A549 (cell line): ENCODE data around the gene SEZ6L2. TPM values are rescaled to one million over a fixed set of nuclear protein-coding genes. Genes with fewer than 3 reads are reported as not detected.

Experiments used
- ATAC-seq, 2 experiments: fragments of 200-7000 bp in 1 of 2; fragments of >200 bp in 1 of 2; cut with Nextera tagmentation in 1 of 2; cut with Tn5 transposase in 1 of 2; 3 replicates each; pipeline versions ENCODE4 v1.8.0 to v1.9.1; 2018 to 2020; ENCODE audit warnings: mild to moderate bottlenecking in 1 of 2, moderate library complexity in 1 of 2
- CTCF ChIA-PET: fragments of 300-600 bp; sonication (Branson Sonifier 250); formaldehyde crosslinking; extraction: SDS; loops from one replicate; lab custom pipeline; 2021; ENCODE audit warnings: antibody characterized with exemption, inconsistent platforms; lab: Yijun Ruan, JAX
- POLR2A ChIA-PET: fragments of 350-600 bp; formaldehyde crosslinking; extraction: SDS; loops from one replicate; lab custom pipeline; 2021; ENCODE audit warnings: antibody characterized with exemption, inconsistent platforms; lab: Yijun Ruan, JAX
- DNase-seq, 2 experiments: peaks; one replicate each; pipeline versions ENCODE4 v3.0.0 to v3.0.0-alpha.2; 2011 to 2016; ENCODE audit warnings: low read depth in 1 of 2, low spot score in 1 of 2
- FAIRE-seq: peaks from 2 replicates; lab custom pipeline; 2011; peaks lifted over from hg19 to GRCh38; lab: Jason Lieb, UNC
- H3K27ac ChIP-seq, 2 experiments: fragments of >200 bp; sonication (Bioruptor Twin); formaldehyde crosslinking; 3 replicates each; pipeline ENCODE4 v1.5.1; 2016 to 2017
- H3K4me1 ChIP-seq: fragments of >200 bp; sonication (Bioruptor Twin); formaldehyde crosslinking; 3 replicates; pipeline ENCODE4 v1.6.1; 2016
- H3K4me2 ChIP-seq: fragments of >200 bp; sonication (Bioruptor Twin); formaldehyde crosslinking; 3 replicates; pipeline ENCODE4 v1.6.1; 2016
- H3K4me3 ChIP-seq: fragments of >200 bp; sonication (Bioruptor Twin); formaldehyde crosslinking; 3 replicates; pipeline ENCODE4 v1.5.1; 2016
- H3K9me3 ChIP-seq: fragments of >200 bp; sonication (Bioruptor Twin); formaldehyde crosslinking; 3 replicates; pipeline ENCODE4 v1.6.1; 2016
- CBX2 ChIP-seq: fragments of 200-600 bp; sonication (generic); IDR thresholded peaks from 2 replicates; pipeline ENCODE4 v1.6.1; 2016; ENCODE audit warnings: low read depth, mild to moderate bottlenecking, borderline replicate concordance
- CEBPB ChIP-seq, 2 experiments: fragments of >200 bp in 1 of 2; sonication (Bioruptor Twin) in 1 of 2; formaldehyde crosslinking in 1 of 2; IDR thresholded peaks; 2 replicates each; pipeline ENCODE4 v1.6.1; 2012 to 2016
- CHD4 ChIP-seq: fragments of 200-600 bp; sonication (generic); IDR thresholded peaks from 2 replicates; pipeline ENCODE4 v1.6.1; 2016; ENCODE audit warnings: antibody characterized with exemption, mild to moderate bottlenecking, borderline replicate concordance
- EHMT2 ChIP-seq: fragments of 200-600 bp; sonication (generic); IDR thresholded peaks from 2 replicates; pipeline ENCODE4 v1.6.1; 2016; ENCODE audit warnings: antibody characterized with exemption, low read depth, mild to moderate bottlenecking, moderate library complexity
- HDAC2 ChIP-seq: fragments of 200-600 bp; sonication (generic); IDR thresholded peaks from 2 replicates; pipeline ENCODE4 v1.6.1; 2016
- JUN ChIP-seq, 2 experiments: fragments of >200 bp; sonication (Bioruptor Twin); formaldehyde crosslinking; IDR thresholded peaks; 2 replicates in 1 of 2; 3 replicates in 1 of 2; pipeline ENCODE4 v1.6.1; 2016 to 2017
- NR3C1 ChIP-seq: fragments of >200 bp; sonication (Bioruptor Twin); formaldehyde crosslinking; IDR thresholded peaks from 3 replicates; pipeline ENCODE4 v1.6.1; 2017
- RCOR1 ChIP-seq: fragments of 150-350 bp; IDR thresholded peaks from 2 replicates; pipeline ENCODE4 v1.6.1; 2014; ENCODE audit warnings: antibody characterized with exemption, low read length, low read depth
- RFX5 ChIP-seq: fragments of 450-650 bp; IDR thresholded peaks from 2 replicates; pipeline ENCODE4 v1.7.1; 2014; ENCODE audit warnings: antibody characterized with exemption, mild to moderate bottlenecking, moderate library complexity
- WGBS: methylation state at CpG from one replicate; pipeline ENCODE4 v1.1.6; 2017; ENCODE audit errors: missing lambda C conversion rate; 5-methylcytosine and 5-hydroxymethylcytosine counted together
- polyA plus RNA-seq, 4 experiments: library from polyadenylated mRNA; depleted of rRNA in 3 of 4; stranded (reverse); fragments of >200 nt; fragmentation: RNase III in 1 of 4; extraction: RNeasy Plus Mini Kit Qiagen cat#74134 plus additional on column Dnase treatment in 1 of 4; gene quantifications; 2 replicates in 3 of 4; 3 replicates in 1 of 4; pipeline ENCODE4 v1.2.3, GENCODE V29; 2011 to 2017
- TF ChIP-seq, protein P1 (sequence below): fragments of 150-350 bp; IDR thresholded peaks from 2 replicates; pipeline ENCODE4 v1.6.1; 2014; ENCODE audit warnings: low read depth, mild to moderate bottlenecking, low read length
- TF ChIP-seq, protein P2 (sequence below): fragments of >200 bp; sonication (Bioruptor Twin); formaldehyde crosslinking; IDR thresholded peaks from 3 replicates; pipeline ENCODE4 v1.5.1; 2016
- TF ChIP-seq, protein P3 (sequence below): fragments of >200 bp; sonication (Bioruptor Twin); formaldehyde crosslinking; IDR thresholded peaks from 2 replicates; pipeline ENCODE4 v1.6.1; 2016
- TF ChIP-seq, protein P4 (sequence below): IDR thresholded peaks from 2 replicates; pipeline ENCODE4 v1.6.1; 2012
- TF ChIP-seq, protein P5 (sequence below): fragments of 250-450 bp; sonication (Bioruptor Pico); IDR thresholded peaks from 2 replicates; pipeline ENCODE4 v1.5.0; 2020; ENCODE audit warnings: low read depth, mild to moderate bottlenecking, moderate library complexity
- TF ChIP-seq, protein P6 (sequence below): fragments of 450-650 bp; IDR thresholded peaks from 2 replicates; pipeline ENCODE4 v1.6.1; 2014; ENCODE audit warnings: antibody characterized with exemption
- TF ChIP-seq, protein P7 (sequence below): IDR thresholded peaks from 2 replicates; pipeline ENCODE4 v1.6.1; 2012; ENCODE audit warnings: low read depth, borderline replicate concordance

SEZ6L2 gene
- polyA plus RNA-seq, 2 of the 4 experiments (the other 2 are of a cell fraction): 4.3 to 11.4 TPM

DNA sequence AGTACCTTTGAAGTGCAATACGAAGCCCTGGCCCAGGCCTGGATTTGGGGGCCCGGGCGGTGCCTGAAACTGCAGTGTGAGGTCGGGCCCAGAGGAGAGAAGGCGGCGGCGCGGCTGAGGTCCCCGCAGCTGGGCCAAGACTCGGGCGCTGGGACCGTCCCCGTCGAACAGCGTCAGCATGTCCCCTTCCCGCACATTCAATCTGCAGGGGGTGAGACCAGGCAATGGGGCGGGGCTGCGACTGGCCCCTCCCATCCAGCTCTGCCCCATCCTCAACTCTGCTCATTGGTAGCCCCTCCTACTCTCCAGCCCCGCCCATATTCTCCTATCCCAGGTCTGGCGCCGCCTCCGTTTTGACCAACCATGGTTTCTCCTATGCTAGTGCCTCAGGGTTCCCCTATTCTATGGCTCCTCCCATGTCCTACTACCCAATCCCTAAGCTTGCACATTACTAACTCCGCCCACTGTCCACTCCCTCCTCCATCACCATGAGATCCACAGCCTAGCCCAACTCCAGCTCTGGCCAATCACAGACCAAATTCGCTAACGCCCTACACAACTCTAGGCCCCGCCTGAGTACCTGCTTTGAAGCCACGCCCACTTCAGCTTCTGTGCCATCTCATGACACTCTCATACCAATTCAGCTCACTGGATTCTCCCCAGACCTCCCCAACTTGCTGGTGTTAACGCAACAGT lies 21.9 kb downstream of the SEZ6L2 start:
- POLR2A ChIA-PET: interaction anchor here (0.6 kb wide), 1 partner anchor 68 kb away, joined by 3 read pairs; no protein-coding TSS in a partner anchor
- TF ChIP-seq NR3C1 (no peak), EHMT2 (no peak), CEBPB (IDR thresholded peaks at IDR 0.05) (no peak), RFX5 (no peak), HDAC2 (no peak), CBX2 (no peak), JUN (IDR thresholded peaks at IDR 0.05) (no peak), RCOR1 (no peak), CHD4 (no peak)
- TF ChIP-seq, protein P1, sequence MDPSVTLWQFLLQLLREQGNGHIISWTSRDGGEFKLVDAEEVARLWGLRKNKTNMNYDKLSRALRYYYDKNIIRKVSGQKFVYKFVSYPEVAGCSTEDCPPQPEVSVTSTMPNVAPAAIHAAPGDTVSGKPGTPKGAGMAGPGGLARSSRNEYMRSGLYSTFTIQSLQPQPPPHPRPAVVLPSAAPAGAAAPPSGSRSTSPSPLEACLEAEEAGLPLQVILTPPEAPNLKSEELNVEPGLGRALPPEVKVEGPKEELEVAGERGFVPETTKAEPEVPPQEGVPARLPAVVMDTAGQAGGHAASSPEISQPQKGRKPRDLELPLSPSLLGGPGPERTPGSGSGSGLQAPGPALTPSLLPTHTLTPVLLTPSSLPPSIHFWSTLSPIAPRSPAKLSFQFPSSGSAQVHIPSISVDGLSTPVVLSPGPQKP: no peak
- TF ChIP-seq, protein P2, sequence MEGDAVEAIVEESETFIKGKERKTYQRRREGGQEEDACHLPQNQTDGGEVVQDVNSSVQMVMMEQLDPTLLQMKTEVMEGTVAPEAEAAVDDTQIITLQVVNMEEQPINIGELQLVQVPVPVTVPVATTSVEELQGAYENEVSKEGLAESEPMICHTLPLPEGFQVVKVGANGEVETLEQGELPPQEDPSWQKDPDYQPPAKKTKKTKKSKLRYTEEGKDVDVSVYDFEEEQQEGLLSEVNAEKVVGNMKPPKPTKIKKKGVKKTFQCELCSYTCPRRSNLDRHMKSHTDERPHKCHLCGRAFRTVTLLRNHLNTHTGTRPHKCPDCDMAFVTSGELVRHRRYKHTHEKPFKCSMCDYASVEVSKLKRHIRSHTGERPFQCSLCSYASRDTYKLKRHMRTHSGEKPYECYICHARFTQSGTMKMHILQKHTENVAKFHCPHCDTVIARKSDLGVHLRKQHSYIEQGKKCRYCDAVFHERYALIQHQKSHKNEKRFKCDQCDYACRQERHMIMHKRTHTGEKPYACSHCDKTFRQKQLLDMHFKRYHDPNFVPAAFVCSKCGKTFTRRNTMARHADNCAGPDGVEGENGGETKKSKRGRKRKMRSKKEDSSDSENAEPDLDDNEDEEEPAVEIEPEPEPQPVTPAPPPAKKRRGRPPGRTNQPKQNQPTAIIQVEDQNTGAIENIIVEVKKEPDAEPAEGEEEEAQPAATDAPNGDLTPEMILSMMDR: no peak
- TF ChIP-seq, protein P3, sequence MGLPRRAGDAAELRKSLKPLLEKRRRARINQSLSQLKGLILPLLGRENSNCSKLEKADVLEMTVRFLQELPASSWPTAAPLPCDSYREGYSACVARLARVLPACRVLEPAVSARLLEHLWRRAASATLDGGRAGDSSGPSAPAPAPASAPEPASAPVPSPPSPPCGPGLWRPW: no peak
- TF ChIP-seq, protein P4, sequence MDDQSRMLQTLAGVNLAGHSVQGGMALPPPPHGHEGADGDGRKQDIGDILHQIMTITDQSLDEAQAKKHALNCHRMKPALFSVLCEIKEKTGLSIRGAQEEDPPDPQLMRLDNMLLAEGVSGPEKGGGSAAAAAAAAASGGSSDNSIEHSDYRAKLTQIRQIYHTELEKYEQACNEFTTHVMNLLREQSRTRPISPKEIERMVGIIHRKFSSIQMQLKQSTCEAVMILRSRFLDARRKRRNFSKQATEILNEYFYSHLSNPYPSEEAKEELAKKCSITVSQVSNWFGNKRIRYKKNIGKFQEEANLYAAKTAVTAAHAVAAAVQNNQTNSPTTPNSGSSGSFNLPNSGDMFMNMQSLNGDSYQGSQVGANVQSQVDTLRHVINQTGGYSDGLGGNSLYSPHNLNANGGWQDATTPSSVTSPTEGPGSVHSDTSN: no peak
- TF ChIP-seq, protein P5, sequence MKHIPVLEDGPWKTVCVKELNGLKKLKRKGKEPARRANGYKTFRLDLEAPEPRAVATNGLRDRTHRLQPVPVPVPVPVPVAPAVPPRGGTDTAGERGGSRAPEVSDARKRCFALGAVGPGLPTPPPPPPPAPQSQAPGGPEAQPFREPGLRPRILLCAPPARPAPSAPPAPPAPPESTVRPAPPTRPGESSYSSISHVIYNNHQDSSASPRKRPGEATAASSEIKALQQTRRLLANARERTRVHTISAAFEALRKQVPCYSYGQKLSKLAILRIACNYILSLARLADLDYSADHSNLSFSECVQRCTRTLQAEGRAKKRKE (CRISPR knock-in tag): no peak
- TF ChIP-seq, protein P6, sequence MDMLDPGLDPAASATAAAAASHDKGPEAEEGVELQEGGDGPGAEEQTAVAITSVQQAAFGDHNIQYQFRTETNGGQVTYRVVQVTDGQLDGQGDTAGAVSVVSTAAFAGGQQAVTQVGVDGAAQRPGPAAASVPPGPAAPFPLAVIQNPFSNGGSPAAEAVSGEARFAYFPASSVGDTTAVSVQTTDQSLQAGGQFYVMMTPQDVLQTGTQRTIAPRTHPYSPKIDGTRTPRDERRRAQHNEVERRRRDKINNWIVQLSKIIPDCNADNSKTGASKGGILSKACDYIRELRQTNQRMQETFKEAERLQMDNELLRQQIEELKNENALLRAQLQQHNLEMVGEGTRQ: no peak
- TF ChIP-seq, protein P7, sequence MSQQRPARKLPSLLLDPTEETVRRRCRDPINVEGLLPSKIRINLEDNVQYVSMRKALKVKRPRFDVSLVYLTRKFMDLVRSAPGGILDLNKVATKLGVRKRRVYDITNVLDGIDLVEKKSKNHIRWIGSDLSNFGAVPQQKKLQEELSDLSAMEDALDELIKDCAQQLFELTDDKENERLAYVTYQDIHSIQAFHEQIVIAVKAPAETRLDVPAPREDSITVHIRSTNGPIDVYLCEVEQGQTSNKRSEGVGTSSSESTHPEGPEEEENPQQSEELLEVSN: no peak
- H3K4me2 ChIP-seq: peak overlapping the region; percentile 75; the same call in 2 of the 3 replicates

More for the DNA sequence above, 21.9 kb downstream of the SEZ6L2 start:
- H3K4me1 ChIP-seq: 0 out of 3 replicates have a peak, but pooled peaks cover 3% of the 10 kb centered on the region
- 82% methylated on average over 28 of the region's 28 CpGs for WGBS
- peak; percentile 49 to 72 for ATAC-seq
- no peak overlapping the region for H3K27ac ChIP-seq
- DNase-seq: peak; percentile 58 to 63
- H3K9me3 ChIP-seq: no peaks in the 10 kb centered on the region
- no peak overlapping the region; the same call in 2 of the 3 replicates for H3K4me3 ChIP-seq
- no peak for FAIRE-seq
- CTCF ChIA-PET: interaction anchor here (0.9 to 1.9 kb wide), 4 partner anchors 10 to 39 kb away, joined by 3 to 7 read pairs (median 4); partner anchors contain the start of gene CDIPT
